GM12878 (cell line): ENCODE results near the gene TAPBPL. TPM values are rescaled to one million over a fixed set of nuclear protein-coding genes. Genes with fewer than 3 reads are reported as not detected.

Experiments used
- BRCA1 ChIP-seq: IDR thresholded peaks from 2 replicates; pipeline ENCODE4 v1.6.1; 2011; ENCODE audit warnings: low read depth, low read length, improper control_type of control experiment
- CEBPB ChIP-seq, 2 experiments: fragments of 150-350 bp in 1 of 2; IDR thresholded peaks; 2 replicates each; pipeline ENCODE4 v1.6.1; 2012 to 2014; ENCODE audit warnings: low read depth in 2 of 2, low read length in 2 of 2, borderline replicate concordance in 1 of 2, inconsistent platforms in 1 of 2
- CHD4 ChIP-seq: fragments of 200-600 bp; sonication (generic); IDR thresholded peaks from 2 replicates; pipeline ENCODE4 v1.6.1; 2016; ENCODE audit warnings: mild to moderate bottlenecking
- CREM ChIP-seq: IDR thresholded peaks from 2 replicates; pipeline ENCODE4 v1.6.1; 2014; ENCODE audit warnings: antibody characterized with exemption, low read depth
- FOXK2 ChIP-seq: fragments of 450-650 bp; IDR thresholded peaks from 2 replicates; pipeline ENCODE4 v1.6.1; 2017; ENCODE audit warnings: mild to moderate bottlenecking, moderate library complexity
- GABPA ChIP-seq: IDR thresholded peaks from 2 replicates; pipeline ENCODE4 v1.6.1; 2014; ENCODE audit warnings: antibody characterized with exemption, low read depth, mild to moderate bottlenecking, inconsistent platforms
- HDAC2 ChIP-seq: fragments of 200-600 bp; sonication (generic); IDR thresholded peaks from 2 replicates; pipeline ENCODE4 v1.6.1; 2017
- MYC ChIP-seq: IDR thresholded peaks from 2 replicates; pipeline ENCODE4 v1.6.1; 2011; ENCODE audit warnings: mild to moderate bottlenecking, low read length, moderate library complexity, inconsistent platforms; ENCODE audit not compliant: insufficient read depth, insufficient replicate concordance, insufficient read length, severe bottlenecking
- NBN ChIP-seq: fragments of 450-650 bp; IDR thresholded peaks from 2 replicates; pipeline ENCODE4 v1.6.1; 2016
- NFIC ChIP-seq: IDR thresholded peaks from 2 replicates; pipeline ENCODE4 v1.6.1; 2012; ENCODE audit warnings: low read depth, mild to moderate bottlenecking, inconsistent platforms, low read length, moderate library complexity
- PAX8 ChIP-seq: fragments of 450-650 bp; IDR thresholded peaks from 2 replicates; pipeline ENCODE4 v1.6.1; 2017; ENCODE audit warnings: mild to moderate bottlenecking, moderate library complexity
- PBX3 ChIP-seq: IDR thresholded peaks from 2 replicates; pipeline ENCODE4 v1.6.1; 2011; ENCODE audit warnings: mild to moderate bottlenecking, low read depth, low read length, moderate library complexity; ENCODE audit not compliant: insufficient replicate concordance
- RCOR1 ChIP-seq: conservative IDR thresholded peaks from 2 replicates; pipeline ENCODE4 v1.6.1; 2012; ENCODE audit warnings: low read depth, low read length, improper control_type of control experiment
- RUNX3 ChIP-seq: IDR thresholded peaks from 2 replicates; pipeline ENCODE4 v1.6.1; 2012; ENCODE audit warnings: low read length, inconsistent platforms
- SIN3A ChIP-seq: IDR thresholded peaks from 2 replicates; pipeline ENCODE4 v1.6.1; 2012; ENCODE audit warnings: low read depth, low read length, improper control_type of control experiment
- SMAD1 ChIP-seq: fragments of 450-650 bp; IDR thresholded peaks from 2 replicates; pipeline ENCODE4 v1.6.1; 2018; ENCODE audit warnings: mild to moderate bottlenecking, low read depth; ENCODE audit not compliant: partially characterized antibody
- SREBF1 ChIP-seq: IDR thresholded peaks from 2 replicates; pipeline ENCODE4 v1.6.1; 2012; ENCODE audit warnings: mild to moderate bottlenecking, low read length
- SREBF2 ChIP-seq: IDR thresholded peaks from 2 replicates; pipeline ENCODE4 v1.6.1; 2012; ENCODE audit warnings: mild to moderate bottlenecking, low read length
- TCF3 ChIP-seq: IDR thresholded peaks from 2 replicates; pipeline ENCODE4 v1.6.1; 2012; ENCODE audit warnings: low read depth, mild to moderate bottlenecking, low read length, borderline replicate concordance; ENCODE audit not compliant: insufficient read depth
- USF2 ChIP-seq: IDR thresholded peaks from 2 replicates; pipeline ENCODE4 v1.6.1; 2011; ENCODE audit warnings: low read depth, low read length, improper control_type of control experiment, borderline replicate concordance
- polyA plus RNA-seq, 11 experiments: library from polyadenylated mRNA; depleted of rRNA in 4 of 11; unstranded in 6 of 11; stranded (reverse) in 5 of 11; fragments of >200 nt; fragmentation: Nextera tagmentation in 4 of 11; fragmentation: Illumina TruSeq in 1 of 11; extraction: Ambion mirVana in 4 of 11; extraction: Trizol in 1 of 11; gene quantifications; 1 replicate in 1 of 11; 2 replicates in 10 of 11; pipeline versions ENCODE4 v1.2.1 to v1.2.3, GENCODE V29; 2011 to 2016; ENCODE audit warnings: inconsistent platforms in 2 of 11, missing spikeins in 2 of 11, low read depth in 1 of 11
- total RNA-seq, 4 experiments: library from RNA; depleted of rRNA in 3 of 4; stranded (reverse); fragments of >200 nt in 3 of 4; fragmentation: Illumina TruSeq in 1 of 4; extraction: Trizol in 1 of 4; gene quantifications; 2 replicates each; pipeline versions ENCODE4 v1.2.1 to v1.2.3, GENCODE V29; 2013 to 2021
- TF ChIP-seq, protein P1 (sequence below): fragments of 450-650 bp; conservative IDR thresholded peaks from 2 replicates; pipeline ENCODE4 v1.6.1; 2017; ENCODE audit warnings: mild to moderate bottlenecking, moderate library complexity
- TF ChIP-seq, protein P2 (sequence below): fragments of 450-650 bp; IDR thresholded peaks from 2 replicates; pipeline ENCODE4 v1.6.1; 2017; ENCODE audit warnings: mild to moderate bottlenecking, moderate library complexity

Gene TAPBPL
- total and polyA plus RNA-seq, 10 of the 15 experiments (the other 5 are each of a cell fraction or from before 2014, with no cell fraction given): 12.4 to 45.0 (median 29.9) TPM

DNA sequence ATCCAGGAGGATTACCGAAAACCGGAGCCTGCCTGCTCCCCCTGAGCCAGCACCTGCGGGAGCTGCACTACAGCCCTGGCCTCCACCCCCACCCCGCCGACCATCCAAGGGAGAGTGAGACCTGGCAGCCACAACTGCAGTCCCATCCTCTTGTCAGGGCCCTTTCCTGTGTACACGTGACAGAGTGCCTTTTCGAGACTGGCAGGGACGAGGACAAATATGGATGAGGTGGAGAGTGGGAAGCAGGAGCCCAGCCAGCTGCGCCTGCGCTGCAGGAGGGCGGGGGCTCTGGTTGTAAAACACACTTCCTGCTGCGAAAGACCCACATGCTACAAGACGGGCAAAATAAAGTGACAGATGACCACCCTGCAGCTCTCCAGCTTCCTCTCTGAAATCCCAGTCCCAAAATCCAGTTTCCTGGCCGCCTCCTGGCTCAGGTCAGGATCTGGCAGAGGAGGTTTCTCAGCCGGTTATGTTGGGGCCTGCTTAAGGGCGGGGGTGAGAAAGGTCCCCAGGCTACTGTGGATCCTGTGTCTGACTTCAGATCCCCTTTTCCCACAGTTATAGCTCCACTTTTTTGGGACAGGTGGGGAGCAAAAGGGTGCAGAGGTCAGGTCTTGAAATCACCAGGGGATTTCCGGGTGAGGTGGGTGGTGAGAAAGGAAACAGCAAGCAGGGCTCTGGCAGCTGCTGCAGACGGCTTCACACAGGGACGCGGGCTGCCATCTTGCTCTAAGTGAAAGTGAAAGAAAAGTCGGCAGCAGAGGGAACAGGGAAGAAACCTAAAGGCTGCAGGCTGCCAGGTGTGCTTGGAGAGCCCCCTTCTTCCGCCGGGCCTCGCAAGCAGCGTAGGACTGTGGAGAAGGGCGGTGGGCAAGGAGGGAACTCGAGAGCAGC is at the start of gene TAPBPL (continued):
- TF ChIP-seq, protein P1, sequence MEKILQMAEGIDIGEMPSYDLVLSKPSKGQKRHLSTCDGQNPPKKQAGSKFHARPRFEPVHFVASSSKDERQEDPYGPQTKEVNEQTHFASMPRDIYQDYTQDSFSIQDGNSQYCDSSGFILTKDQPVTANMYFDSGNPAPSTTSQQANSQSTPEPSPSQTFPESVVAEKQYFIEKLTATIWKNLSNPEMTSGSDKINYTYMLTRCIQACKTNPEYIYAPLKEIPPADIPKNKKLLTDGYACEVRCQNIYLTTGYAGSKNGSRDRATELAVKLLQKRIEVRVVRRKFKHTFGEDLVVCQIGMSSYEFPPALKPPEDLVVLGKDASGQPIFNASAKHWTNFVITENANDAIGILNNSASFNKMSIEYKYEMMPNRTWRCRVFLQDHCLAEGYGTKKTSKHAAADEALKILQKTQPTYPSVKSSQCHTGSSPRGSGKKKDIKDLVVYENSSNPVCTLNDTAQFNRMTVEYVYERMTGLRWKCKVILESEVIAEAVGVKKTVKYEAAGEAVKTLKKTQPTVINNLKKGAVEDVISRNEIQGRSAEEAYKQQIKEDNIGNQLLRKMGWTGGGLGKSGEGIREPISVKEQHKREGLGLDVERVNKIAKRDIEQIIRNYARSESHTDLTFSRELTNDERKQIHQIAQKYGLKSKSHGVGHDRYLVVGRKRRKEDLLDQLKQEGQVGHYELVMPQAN: peak; percentile 17; the same call in 1 of the 2 replicates
- TF ChIP-seq NFIC: no peak
- peak; percentile 74 for TF ChIP-seq NBN
- TF ChIP-seq CHD4: no peak
- no peak for TF ChIP-seq RCOR1
- no peak for TF ChIP-seq MYC
- TF ChIP-seq, protein P2, sequence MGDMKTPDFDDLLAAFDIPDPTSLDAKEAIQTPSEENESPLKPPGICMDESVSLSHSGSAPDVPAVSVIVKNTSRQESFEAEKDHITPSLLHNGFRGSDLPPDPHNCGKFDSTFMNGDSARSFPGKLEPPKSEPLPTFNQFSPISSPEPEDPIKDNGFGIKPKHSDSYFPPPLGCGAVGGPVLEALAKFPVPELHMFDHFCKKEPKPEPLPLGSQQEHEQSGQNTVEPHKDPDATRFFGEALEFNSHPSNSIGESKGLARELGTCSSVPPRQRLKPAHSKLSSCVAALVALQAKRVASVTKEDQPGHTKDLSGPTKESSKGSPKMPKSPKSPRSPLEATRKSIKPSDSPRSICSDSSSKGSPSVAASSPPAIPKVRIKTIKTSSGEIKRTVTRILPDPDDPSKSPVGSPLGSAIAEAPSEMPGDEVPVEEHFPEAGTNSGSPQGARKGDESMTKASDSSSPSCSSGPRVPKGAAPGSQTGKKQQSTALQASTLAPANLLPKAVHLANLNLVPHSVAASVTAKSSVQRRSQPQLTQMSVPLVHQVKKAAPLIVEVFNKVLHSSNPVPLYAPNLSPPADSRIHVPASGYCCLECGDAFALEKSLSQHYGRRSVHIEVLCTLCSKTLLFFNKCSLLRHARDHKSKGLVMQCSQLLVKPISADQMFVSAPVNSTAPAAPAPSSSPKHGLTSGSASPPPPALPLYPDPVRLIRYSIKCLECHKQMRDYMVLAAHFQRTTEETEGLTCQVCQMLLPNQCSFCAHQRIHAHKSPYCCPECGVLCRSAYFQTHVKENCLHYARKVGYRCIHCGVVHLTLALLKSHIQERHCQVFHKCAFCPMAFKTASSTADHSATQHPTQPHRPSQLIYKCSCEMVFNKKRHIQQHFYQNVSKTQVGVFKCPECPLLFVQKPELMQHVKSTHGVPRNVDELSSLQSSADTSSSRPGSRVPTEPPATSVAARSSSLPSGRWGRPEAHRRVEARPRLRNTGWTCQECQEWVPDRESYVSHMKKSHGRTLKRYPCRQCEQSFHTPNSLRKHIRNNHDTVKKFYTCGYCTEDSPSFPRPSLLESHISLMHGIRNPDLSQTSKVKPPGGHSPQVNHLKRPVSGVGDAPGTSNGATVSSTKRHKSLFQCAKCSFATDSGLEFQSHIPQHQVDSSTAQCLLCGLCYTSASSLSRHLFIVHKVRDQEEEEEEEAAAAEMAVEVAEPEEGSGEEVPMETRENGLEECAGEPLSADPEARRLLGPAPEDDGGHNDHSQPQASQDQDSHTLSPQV: no peak
- no peak; the same call in 1 of the 2 replicates for TF ChIP-seq SIN3A
- TF ChIP-seq TCF3: peak; percentile 62; the same call in 1 of the 2 replicates
- TF ChIP-seq RUNX3: no peak
- no peak for TF ChIP-seq PBX3
- TF ChIP-seq FOXK2: no peak
- TF ChIP-seq HDAC2: no peak
- TF ChIP-seq SREBF1: no peak
- no peak for TF ChIP-seq BRCA1
- TF ChIP-seq PAX8: no peak
- no peak for TF ChIP-seq GABPA
- peak; percentile 58; the same call in 1 of the 2 replicates for TF ChIP-seq CREM
- TF ChIP-seq USF2: no peak
- no peak for TF ChIP-seq CEBPB (IDR thresholded peaks at IDR 0.05; ENCODE audit: borderline replicate concordance in 1 of 2, low read depth in 2 of 2, low read length in 2 of 2)
- TF ChIP-seq SREBF2: no peak
- TF ChIP-seq SMAD1: no peak
